Hepatocyte (in vitro differentiated cells): ENCODE results near the gene HRCT1. TPM values are rescaled to one million over a fixed set of nuclear protein-coding genes. Genes with fewer than 3 reads are reported as not detected.

Experiments
- DNase-seq: peaks from one replicate; pipeline ENCODE4 v3.0.0-alpha.2; 2016; ENCODE audit warnings: low spot score
- H2AFZ ChIP-seq: fragments of 200-600 bp; sonication (generic); 2 replicates; pipeline ENCODE4 v1.6.0; 2016; ENCODE audit warnings: antibody characterized with exemption, mild to moderate bottlenecking
- H3K27ac ChIP-seq: fragments of 200-600 bp; sonication (generic); 2 replicates; pipeline ENCODE4 v1.5.1; 2016; ENCODE audit warnings: mild to moderate bottlenecking
- H3K27me3 ChIP-seq: fragments of 200-600 bp; sonication (generic); 2 replicates; pipeline ENCODE4 v1.6.1; 2016
- H3K36me3 ChIP-seq: fragments of 200-600 bp; sonication (generic); replicated peaks from 2 replicates; pipeline ENCODE4 v1.5.1; 2016; ENCODE audit warnings: low read depth; ENCODE audit not compliant: insufficient read depth
- H3K4me1 ChIP-seq: fragments of 200-600 bp; sonication (generic); 2 replicates; pipeline ENCODE4 v1.5.1; 2016; ENCODE audit warnings: mild to moderate bottlenecking, moderate library complexity; ENCODE audit not compliant: insufficient read depth
- H3K4me2 ChIP-seq: fragments of 200-600 bp; sonication (generic); 2 replicates; pipeline ENCODE4 v1.6.0; 2016
- H3K4me3 ChIP-seq: fragments of 200-600 bp; sonication (generic); 2 replicates; pipeline ENCODE4 v1.5.1; 2016; ENCODE audit warnings: mild to moderate bottlenecking
- H3K79me2 ChIP-seq: fragments of 200-600 bp; sonication (generic); 2 replicates; pipeline ENCODE4 v1.6.0; 2017; ENCODE audit warnings: mild to moderate bottlenecking
- H3K9me2 ChIP-seq: fragments of 200-600 bp; sonication (generic); replicated peaks from 2 replicates; pipeline ENCODE4 v1.6.0; 2017; ENCODE audit warnings: mild to moderate bottlenecking; ENCODE audit not compliant: insufficient read depth
- H3K9me3 ChIP-seq: fragments of 200-600 bp; sonication (generic); 2 replicates; pipeline ENCODE4 v1.5.1; 2016; ENCODE audit warnings: low read depth, mild to moderate bottlenecking
- H4K20me1 ChIP-seq: fragments of 200-600 bp; sonication (generic); 2 replicates; pipeline ENCODE4 v1.6.0; 2016; ENCODE audit warnings: mild to moderate bottlenecking; ENCODE audit not compliant: insufficient read depth, poor library complexity, severe bottlenecking
- EZH2 ChIP-seq: fragments of 200-600 bp; sonication (generic); IDR thresholded peaks from 2 replicates; pipeline ENCODE4 v1.6.1; 2016; ENCODE audit warnings: antibody characterized with exemption, mild to moderate bottlenecking, borderline replicate concordance
- EZH2phosphoT487 ChIP-seq: fragments of 200-600 bp; sonication (generic); IDR thresholded peaks from one replicate; pipeline ENCODE4 v1.6.1; 2018; ENCODE audit warnings: antibody characterized with exemption, mild to moderate bottlenecking, low read depth, moderate library complexity; ENCODE audit not compliant: unreplicated experiment, severe bottlenecking
- WGBS: methylation state at CpG from one replicate; pipeline ENCODE4 v1.1.6; 2016; ENCODE audit warnings: low lambda C conversion rate; ENCODE audit errors: missing lambda C conversion rate; 5-methylcytosine and 5-hydroxymethylcytosine counted together
- polyA plus RNA-seq: library from polyadenylated mRNA; unstranded; fragments of >200 nt; fragmentation: Nextera tagmentation; extraction: Ambion mirVana; gene quantifications from 2 replicates; pipeline ENCODE4 v1.2.1, GENCODE V29; 2016
- total RNA-seq: library from RNA; depleted of rRNA; stranded (reverse); fragments of >200 nt; gene quantifications from 2 replicates; pipeline ENCODE4 v1.2.3, GENCODE V29; 2014
- TF ChIP-seq, protein P1 (sequence below): fragments of 200-600 bp; sonication (generic); IDR thresholded peaks from 2 replicates; pipeline ENCODE4 v1.5.1; 2016; ENCODE audit warnings: antibody characterized with exemption, mild to moderate bottlenecking; ENCODE audit not compliant: poor library complexity

The HRCT1 gene
- total and polyA plus RNA-seq, 2 experiments from 2014 or later = 0.90 to 1.8 TPM

DNA sequence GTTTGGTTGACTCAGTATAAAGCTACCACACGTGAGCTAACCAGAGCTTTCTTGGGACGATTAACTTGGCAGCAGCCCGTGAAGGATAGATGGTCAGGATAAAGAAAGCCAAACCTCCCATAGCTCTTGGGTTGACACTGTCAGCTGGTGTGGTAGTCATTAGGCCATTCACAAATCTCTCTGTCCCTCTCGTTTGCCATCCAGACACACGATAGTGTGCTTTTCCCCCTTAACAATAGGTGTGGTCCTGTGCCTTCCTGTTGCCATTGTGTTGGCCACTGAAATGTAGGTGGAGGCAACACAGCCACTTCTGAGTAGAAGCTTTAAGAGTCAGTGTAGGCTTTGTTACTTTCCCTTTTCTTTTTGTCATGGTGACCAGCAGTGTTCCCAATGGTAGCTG lies 47.5 kb upstream of the HRCT1 start:
- H2AFZ ChIP-seq = no peak overlapping the region
- 84% methylated on average over 5 of the region's 5 CpGs for WGBS
- peaks cover 4% of the 10 kb centered on the region for H3K27me3 ChIP-seq
- no peak overlapping the region for H3K4me2 ChIP-seq
- no peaks in the 10 kb centered on the region for H3K79me2 ChIP-seq
- H3K4me3 ChIP-seq = no peak overlapping the region
- no peaks in the 10 kb centered on the region for H3K9me2 ChIP-seq
- H3K9me3 ChIP-seq = no peaks in the 10 kb centered on the region
- H3K27ac ChIP-seq = no peak overlapping the region
- H4K20me1 ChIP-seq = no peaks in the 10 kb centered on the region
- no peaks in the 10 kb centered on the region for H3K36me3 ChIP-seq
- no peaks in the 10 kb centered on the region for H3K4me1 ChIP-seq
- DNase-seq = no peak
- TF ChIP-seq, protein P1, sequence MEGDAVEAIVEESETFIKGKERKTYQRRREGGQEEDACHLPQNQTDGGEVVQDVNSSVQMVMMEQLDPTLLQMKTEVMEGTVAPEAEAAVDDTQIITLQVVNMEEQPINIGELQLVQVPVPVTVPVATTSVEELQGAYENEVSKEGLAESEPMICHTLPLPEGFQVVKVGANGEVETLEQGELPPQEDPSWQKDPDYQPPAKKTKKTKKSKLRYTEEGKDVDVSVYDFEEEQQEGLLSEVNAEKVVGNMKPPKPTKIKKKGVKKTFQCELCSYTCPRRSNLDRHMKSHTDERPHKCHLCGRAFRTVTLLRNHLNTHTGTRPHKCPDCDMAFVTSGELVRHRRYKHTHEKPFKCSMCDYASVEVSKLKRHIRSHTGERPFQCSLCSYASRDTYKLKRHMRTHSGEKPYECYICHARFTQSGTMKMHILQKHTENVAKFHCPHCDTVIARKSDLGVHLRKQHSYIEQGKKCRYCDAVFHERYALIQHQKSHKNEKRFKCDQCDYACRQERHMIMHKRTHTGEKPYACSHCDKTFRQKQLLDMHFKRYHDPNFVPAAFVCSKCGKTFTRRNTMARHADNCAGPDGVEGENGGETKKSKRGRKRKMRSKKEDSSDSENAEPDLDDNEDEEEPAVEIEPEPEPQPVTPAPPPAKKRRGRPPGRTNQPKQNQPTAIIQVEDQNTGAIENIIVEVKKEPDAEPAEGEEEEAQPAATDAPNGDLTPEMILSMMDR = no peak
- TF ChIP-seq EZH2 = no peak
- TF ChIP-seq EZH2phosphoT487 = no peak

DNA sequence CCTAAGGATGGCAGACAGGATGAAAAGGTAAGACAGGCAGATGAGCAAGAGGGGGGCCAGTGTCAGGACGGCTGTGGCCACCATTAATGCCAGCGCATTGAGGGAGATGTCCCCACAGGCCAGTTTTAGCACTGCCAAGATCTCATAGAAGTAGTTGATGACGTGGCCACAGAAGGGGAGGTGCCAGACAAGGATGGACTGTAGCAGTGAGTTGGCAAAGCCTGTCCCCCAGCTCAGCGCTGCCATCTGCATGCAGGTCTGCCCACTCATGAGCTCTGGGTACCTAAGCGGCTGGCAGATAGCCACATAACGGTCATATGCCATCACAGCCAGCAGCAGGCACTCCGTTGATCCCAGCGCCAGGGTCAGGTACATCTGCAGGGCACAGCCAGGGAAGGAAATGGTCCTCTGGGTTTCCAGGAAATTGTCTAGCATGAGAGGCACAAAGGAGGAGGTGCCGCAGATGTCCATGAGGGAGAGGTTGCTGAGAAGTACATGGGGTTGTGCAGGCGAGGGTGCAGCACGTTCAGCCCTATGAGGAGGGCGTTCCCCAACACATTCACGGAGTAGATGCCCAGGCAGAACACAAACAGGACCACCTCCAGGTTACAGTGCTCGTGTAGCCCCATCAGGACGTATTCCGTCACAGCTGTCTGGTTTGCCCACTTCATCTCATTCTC lies 46.6 kb upstream of the HRCT1 start:
- DNase-seq = no peak

DNA sequence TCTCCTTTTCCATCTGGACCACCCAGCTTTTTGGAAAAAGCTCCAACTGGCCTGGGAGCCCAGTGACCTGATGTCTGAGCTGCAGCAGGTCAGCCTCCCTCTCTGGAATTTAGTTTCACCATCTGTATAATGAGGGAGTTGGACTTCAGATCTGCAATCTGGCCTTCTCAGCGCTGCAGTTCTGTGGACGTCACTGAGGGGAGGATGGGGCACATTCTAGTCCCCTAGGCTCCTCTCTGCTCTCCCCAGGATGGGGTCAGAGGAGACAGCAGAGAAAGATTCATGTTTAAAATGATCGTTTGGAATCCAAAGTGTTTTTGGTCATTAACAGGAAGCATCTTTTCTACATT lies 46.0 kb upstream of the HRCT1 start:
- DNase-seq = no peak
- peaks cover 4% of the 10 kb centered on the region for H3K27me3 ChIP-seq
- no peak overlapping the region for H3K4me2 ChIP-seq
- no peaks in the 10 kb centered on the region for H4K20me1 ChIP-seq
- 74% methylated on average over 3 of the region's 3 CpGs for WGBS
- no peak overlapping the region for H3K27ac ChIP-seq
- no peak overlapping the region for H3K4me3 ChIP-seq
- H3K9me3 ChIP-seq = no peaks in the 10 kb centered on the region
- no peaks in the 10 kb centered on the region for H3K4me1 ChIP-seq
- no peaks in the 10 kb centered on the region for H3K9me2 ChIP-seq
- no peak for TF ChIP-seq EZH2phosphoT487
- TF ChIP-seq EZH2 = no peak
- TF ChIP-seq, protein P1 = no peak
- no peak overlapping the region for H2AFZ ChIP-seq
- no peaks in the 10 kb centered on the region for H3K79me2 ChIP-seq
- no peaks in the 10 kb centered on the region for H3K36me3 ChIP-seq

More for the DNA sequence above, 46.6 kb upstream of the HRCT1 start:
- no peaks in the 10 kb centered on the region for H3K79me2 ChIP-seq
- no peak overlapping the region for H2AFZ ChIP-seq
- H3K27ac ChIP-seq = no peak overlapping the region
- no peaks in the 10 kb centered on the region for H4K20me1 ChIP-seq
- TF ChIP-seq, protein P1 = no peak
- TF ChIP-seq EZH2 (no peak), EZH2phosphoT487 (no peak)
- peaks cover 4% of the 10 kb centered on the region for H3K27me3 ChIP-seq
- H3K9me2 ChIP-seq = no peaks in the 10 kb centered on the region
- WGBS = 85% methylated on average over 16 of the region's 16 CpGs
- no peaks in the 10 kb centered on the region for H3K9me3 ChIP-seq
- no peaks in the 10 kb centered on the region for H3K36me3 ChIP-seq
- H3K4me3 ChIP-seq = no peak overlapping the region
- no peaks in the 10 kb centered on the region for H3K4me1 ChIP-seq
- no peak overlapping the region for H3K4me2 ChIP-seq
